HEK293 (cell line): Measurements from ENCODE around the gene LCE2A.
"Not testable (repeated sequence)": the region's sequence is repeated elsewhere in the genome, so short reads cannot be mapped to it uniquely, and the experiment has no call there.

Source experiments
- CTCF ChIA-PET: fragments of 350-600 bp; formaldehyde crosslinking; extraction: SDS; loops from one replicate; lab custom pipeline; 2021; ENCODE audit warnings: antibody characterized with exemption; lab: Yijun Ruan, JAX
- POLR2A ChIA-PET: fragments of 300-600 bp; formaldehyde crosslinking; extraction: SDS; loops from one replicate; lab custom pipeline; 2020; ENCODE audit warnings: antibody characterized with exemption, inconsistent platforms; lab: Yijun Ruan, JAX
- H3K27ac ChIP-seq: fragments of 200-500 bp; sonication (Bioruptor generic); 2 replicates; pipeline ENCODE4 v1.5.1; 2014; ENCODE audit warnings: low read depth, low read length, control low read depth, inconsistent platforms; ENCODE audit errors: extremely low read depth
- H3K36me3 ChIP-seq, 2 experiments: fragments of 200-500 bp in 1 of 2; sonication (Bioruptor generic) in 1 of 2; 1 replicate in 1 of 2; 2 replicates in 1 of 2; pipeline ENCODE4 v1.5.1; 2014 to 2017; ENCODE audit warnings: inconsistent platforms in 2 of 2, low read length in 2 of 2; ENCODE audit not compliant: control insufficient read depth in 2 of 2, insufficient read depth in 1 of 2
- H3K4me1 ChIP-seq: fragments of 200-500 bp; sonication (Bioruptor generic); 2 replicates; pipeline ENCODE4 v1.5.1; 2014; ENCODE audit warnings: mild to moderate bottlenecking, low read length, inconsistent platforms; ENCODE audit not compliant: control insufficient read depth, insufficient read depth
- H3K4me3 ChIP-seq: 2 replicates; pipeline ENCODE4 v1.5.1; 2011; ENCODE audit warnings: low read depth, mild to moderate bottlenecking, control low read depth, low read length, moderate library complexity
- H3K9me3 ChIP-seq: fragments of 200-500 bp; sonication (Bioruptor generic); 2 replicates; pipeline ENCODE4 v1.5.1; 2014; ENCODE audit warnings: low read depth, low read length, inconsistent platforms; ENCODE audit not compliant: control insufficient read depth, insufficient read depth
- FEZF1 ChIP-seq: fragments of 450-650 bp; formaldehyde crosslinking; IDR thresholded peaks from 2 replicates; pipeline ENCODE4 v1.5.1; 2016; ENCODE audit warnings: missing biosample characterization, missing genetic modification characterization
- MEIS1 ChIP-seq: sonication (generic); formaldehyde crosslinking; IDR thresholded peaks from 2 replicates; pipeline ENCODE4 v1.8.1; 2022; ENCODE audit warnings: missing genetic modification reagents, mild to moderate bottlenecking, borderline replicate concordance
- OSR2 ChIP-seq: fragments of 450-650 bp; formaldehyde crosslinking; IDR thresholded peaks from 2 replicates; pipeline ENCODE4 v1.5.1; 2016; ENCODE audit warnings: missing biosample characterization, missing genetic modification characterization
- OVOL3 ChIP-seq: fragments of 450-650 bp; formaldehyde crosslinking; IDR thresholded peaks from 2 replicates; pipeline ENCODE4 v1.5.1; 2016; ENCODE audit warnings: missing biosample characterization, missing genetic modification characterization
- REPIN1 ChIP-seq: fragments of 450-650 bp; formaldehyde crosslinking; IDR thresholded peaks from 2 replicates; pipeline ENCODE4 v1.5.1; 2017; ENCODE audit warnings: missing biosample characterization, missing genetic modification characterization, low read depth
- ZEB2 ChIP-seq: fragments of 450-650 bp; formaldehyde crosslinking; IDR thresholded peaks from 2 replicates; pipeline ENCODE4 v1.5.1; 2016; ENCODE audit warnings: missing biosample characterization, missing genetic modification characterization
- ZNF10 ChIP-seq: fragments of 450-650 bp; formaldehyde crosslinking; IDR thresholded peaks from 2 replicates; pipeline ENCODE4 v1.5.1; 2017; ENCODE audit warnings: missing biosample characterization, missing genetic modification characterization
- ZNF140 ChIP-seq: fragments of 450-650 bp; formaldehyde crosslinking; IDR thresholded peaks from 2 replicates; pipeline ENCODE4 v1.5.1; 2016; ENCODE audit warnings: missing biosample characterization, missing genetic modification characterization
- ZNF157 ChIP-seq: fragments of 450-650 bp; formaldehyde crosslinking; IDR thresholded peaks from 2 replicates; pipeline ENCODE4 v1.5.1; 2016; ENCODE audit warnings: missing biosample characterization, missing genetic modification characterization
- ZNF175 ChIP-seq: fragments of 450-650 bp; formaldehyde crosslinking; IDR thresholded peaks from 2 replicates; pipeline ENCODE4 v1.5.1; 2016; ENCODE audit warnings: missing biosample characterization, missing genetic modification characterization
- ZNF18 ChIP-seq: fragments of 450-650 bp; formaldehyde crosslinking; IDR thresholded peaks from 2 replicates; pipeline ENCODE4 v1.5.1; 2016; ENCODE audit warnings: missing biosample characterization, missing genetic modification characterization
- ZNF23 ChIP-seq: fragments of 450-650 bp; formaldehyde crosslinking; IDR thresholded peaks from 2 replicates; pipeline ENCODE4 v1.5.1; 2016; ENCODE audit warnings: missing biosample characterization, missing genetic modification characterization, borderline replicate concordance
- ZNF292 ChIP-seq: fragments of 450-650 bp; formaldehyde crosslinking; IDR thresholded peaks from 2 replicates; pipeline ENCODE4 v1.5.1; 2016; ENCODE audit warnings: low read depth, missing biosample characterization, missing genetic modification characterization, borderline replicate concordance
- ZNF423 ChIP-seq: fragments of 450-650 bp; formaldehyde crosslinking; IDR thresholded peaks from 2 replicates; pipeline ENCODE4 v1.5.1; 2016; ENCODE audit warnings: missing biosample characterization, missing genetic modification characterization
- ZNF449 ChIP-seq: fragments of 450-650 bp; formaldehyde crosslinking; IDR thresholded peaks from 2 replicates; pipeline ENCODE4 v1.5.1; 2017; ENCODE audit warnings: missing biosample characterization, mild to moderate bottlenecking, missing genetic modification characterization, moderate library complexity
- ZNF501 ChIP-seq: fragments of 450-650 bp; formaldehyde crosslinking; IDR thresholded peaks from 2 replicates; pipeline ENCODE4 v1.5.1; 2016; ENCODE audit warnings: missing biosample characterization, missing genetic modification characterization
- ZNF514 ChIP-seq: fragments of 450-650 bp; formaldehyde crosslinking; IDR thresholded peaks from 2 replicates; pipeline ENCODE4 v1.5.1; 2016; ENCODE audit warnings: missing biosample characterization, missing genetic modification characterization
- ZNF530 ChIP-seq: fragments of 450-650 bp; formaldehyde crosslinking; IDR thresholded peaks from 2 replicates; pipeline ENCODE4 v1.5.1; 2016; ENCODE audit warnings: low read depth, missing biosample characterization, missing genetic modification characterization
- ZNF549 ChIP-seq: fragments of 450-650 bp; IDR thresholded peaks from 2 replicates; pipeline ENCODE4 v1.5.1; 2018; ENCODE audit warnings: missing biosample characterization, missing genetic modification characterization, mild to moderate bottlenecking, inconsistent platforms, moderate library complexity
- ZNF580 ChIP-seq: fragments of 450-650 bp; formaldehyde crosslinking; IDR thresholded peaks from 2 replicates; pipeline ENCODE4 v1.5.1; 2016; ENCODE audit warnings: missing biosample characterization, missing genetic modification characterization
- ZNF677 ChIP-seq: fragments of 450-650 bp; IDR thresholded peaks from 2 replicates; pipeline ENCODE4 v1.5.0; 2018; ENCODE audit warnings: missing biosample characterization, mild to moderate bottlenecking, missing genetic modification characterization, moderate library complexity
- ZSCAN16 ChIP-seq: fragments of 450-650 bp; formaldehyde crosslinking; IDR thresholded peaks from 2 replicates; pipeline ENCODE4 v1.5.1; 2016; ENCODE audit warnings: missing biosample characterization, missing genetic modification characterization

The LCE2A gene

GRCh38 chr1:152683846-152684245 lies 14.3 kb upstream of the LCE2A start (continued):
- TF ChIP-seq ZNF140 (no peak), ZNF157 (tag by site-specific recombination) (no peak), ZNF514 (tag by site-specific recombination) (no peak), ZNF530 (tag by site-specific recombination) (no peak), ZNF18 (tag by site-specific recombination) (no peak), ZNF175 (no peak)

- POLR2A ChIA-PET, H3K27ac ChIP-seq, H3K4me1 ChIP-seq, H3K9me3 ChIP-seq, H3K4me3 ChIP-seq, H3K36me3 ChIP-seq, CTCF ChIA-PET: not testable (repeated sequence)
These were observed 12.3 kb upstream of the LCE2A start, which contains the start of gene LCE2B for GRCh38 chr1:152685823-152686222. TSS of gene LCE2B (plus strand) at chr1:152686123. CDS start at chr1:152686844, 721 bp downstream.

GRCh38 chr1:152699746-152700145 lies 1.6 kb downstream of the LCE2A start:
- H3K27ac ChIP-seq, result no peak overlapping the region
- no peak overlapping the region for H3K4me3 ChIP-seq
- CTCF ChIA-PET, result no interaction called here
- no peak for TF ChIP-seq ZEB2
- no peak for TF ChIP-seq MEIS1 (CRISPR knock-in tag)
- TF ChIP-seq ZNF23 (tag by site-specific recombination), result no peak
- no peak for TF ChIP-seq ZNF501 (tag by site-specific recombination)
- no peak for TF ChIP-seq OSR2 (tag by site-specific recombination)
- no peak for TF ChIP-seq ZNF10 (tag by site-specific recombination)
- no peak for TF ChIP-seq FEZF1 (tag by site-specific recombination)
- no peak for TF ChIP-seq ZNF449 (tag by site-specific recombination)
- no peak for TF ChIP-seq ZNF423 (tag by site-specific recombination)
- TF ChIP-seq ZNF549, result no peak
- TF ChIP-seq ZNF677 (tag by site-specific recombination), result no peak
- TF ChIP-seq ZNF292 (tag by site-specific recombination), result no peak
- no peak for TF ChIP-seq REPIN1 (tag by site-specific recombination)
- no peak for TF ChIP-seq ZSCAN16
- no peak for TF ChIP-seq ZNF580
- TF ChIP-seq ZNF157 (tag by site-specific recombination), result no peak
- TF ChIP-seq OVOL3, result no peak
- TF ChIP-seq, all 188 proteins: peak for 0
- H3K36me3 ChIP-seq, result no peaks in the 10 kb centered on the region
- H3K9me3 ChIP-seq, result no peaks in the 10 kb centered on the region
- no peaks in the 10 kb centered on the region for H3K4me1 ChIP-seq
- POLR2A ChIA-PET, result no interaction called here
